H9 (cell line): Measurements from ENCODE around the gene MOV10. TPM values are rescaled to one million over a fixed set of nuclear protein-coding genes. Genes with fewer than 3 reads are reported as not detected.

Experiments
- DNase-seq: peaks from one replicate; pipeline ENCODE4 v3.0.0-alpha.2; 2017
- H2AFZ ChIP-seq: one replicate; pipeline ENCODE4 v1.6.1; 2013; ENCODE audit warnings: mild to moderate bottlenecking, low read length, control low read depth, moderate library complexity
- H2AK5ac ChIP-seq: 2 replicates; pipeline ENCODE4 v1.6.1; 2013; ENCODE audit warnings: low read length, control low read depth, mixed read lengths; ENCODE audit not compliant: insufficient read length
- H2BK120ac ChIP-seq: one replicate; pipeline ENCODE4 v1.6.1; 2013; ENCODE audit warnings: low read depth, mild to moderate bottlenecking, low read length, control low read depth, inconsistent platforms; ENCODE audit not compliant: poor library complexity, severe bottlenecking
- H2BK12ac ChIP-seq: 2 replicates; pipeline ENCODE4 v1.6.1; 2013; ENCODE audit warnings: low read length, control low read depth, mixed read lengths, low read depth; ENCODE audit not compliant: insufficient read length
- H2BK15ac ChIP-seq: 2 replicates; pipeline ENCODE4 v1.6.1; 2013; ENCODE audit warnings: low read depth, low read length, control low read depth
- H2BK20ac ChIP-seq: one replicate; pipeline ENCODE4 v1.6.1; 2013; ENCODE audit warnings: low read depth, mild to moderate bottlenecking, low read length, control low read depth, inconsistent platforms; ENCODE audit not compliant: poor library complexity, severe bottlenecking
- H2BK5ac ChIP-seq: 2 replicates; pipeline ENCODE4 v1.6.1; 2013; ENCODE audit warnings: low read length, control low read depth, mixed read lengths; ENCODE audit not compliant: insufficient read length
- H3K14ac ChIP-seq: 2 replicates; pipeline ENCODE4 v1.6.1; 2013; ENCODE audit warnings: low read length, control low read depth; ENCODE audit not compliant: insufficient read depth
- H3K18ac ChIP-seq: 2 replicates; pipeline ENCODE4 v1.6.1; 2013; ENCODE audit warnings: low read depth, mild to moderate bottlenecking, mixed read lengths, low read length, control low read depth; ENCODE audit not compliant: insufficient read length
- H3K23ac ChIP-seq: 2 replicates; pipeline ENCODE4 v1.6.1; 2013; ENCODE audit warnings: low read length, control low read depth, mixed read lengths, low read depth; ENCODE audit not compliant: insufficient read length
- H3K23me2 ChIP-seq: 2 replicates; pipeline ENCODE4 v1.6.1; 2013; ENCODE audit warnings: low read depth, mild to moderate bottlenecking, mixed read lengths, low read length, control low read depth; ENCODE audit not compliant: insufficient read length, poor library complexity, severe bottlenecking
- H3K27ac ChIP-seq: 2 replicates; pipeline ENCODE4 v1.5.1; 2013; ENCODE audit warnings: low read length, control low read depth, mixed read lengths, low read depth; ENCODE audit not compliant: insufficient read length
- H3K27me3 ChIP-seq: 2 replicates; pipeline ENCODE4 v1.6.1; 2013; ENCODE audit warnings: low read length, control low read depth, inconsistent platforms; ENCODE audit not compliant: insufficient read depth
- H3K4ac ChIP-seq: 2 replicates; pipeline ENCODE4 v1.6.1; 2013; ENCODE audit warnings: low read depth, mild to moderate bottlenecking, control low read depth, inconsistent platforms, low read length, moderate library complexity
- H3K4me1 ChIP-seq: 2 replicates; pipeline ENCODE4 v1.6.1; 2013; ENCODE audit warnings: low read length, control low read depth, inconsistent platforms; ENCODE audit not compliant: insufficient read depth
- H3K4me2 ChIP-seq: 2 replicates; pipeline ENCODE4 v1.6.1; 2013; ENCODE audit warnings: low read length, control low read depth, mixed read lengths; ENCODE audit not compliant: insufficient read length, insufficient read depth
- H3K56ac ChIP-seq: 2 replicates; pipeline ENCODE4 v1.6.1; 2013; ENCODE audit warnings: low read depth, mild to moderate bottlenecking, mixed read lengths, low read length, control low read depth; ENCODE audit not compliant: insufficient read length
- H3K79me1 ChIP-seq: 2 replicates; pipeline ENCODE4 v1.6.1; 2013; ENCODE audit warnings: low read depth, mild to moderate bottlenecking, moderate library complexity, low read length, control low read depth, inconsistent platforms; ENCODE audit not compliant: insufficient read depth, poor library complexity, severe bottlenecking
- H3K79me2 ChIP-seq: 2 replicates; pipeline ENCODE4 v1.6.1; 2013; ENCODE audit warnings: low read length, control low read depth, inconsistent platforms; ENCODE audit not compliant: insufficient read depth
- H3K9ac ChIP-seq: 2 replicates; pipeline ENCODE4 v1.6.1; 2013; ENCODE audit warnings: low read length, control low read depth, mixed read lengths; ENCODE audit not compliant: insufficient read length; ENCODE audit errors: extremely low read depth
- H3K9me3 ChIP-seq: one replicate; pipeline ENCODE4 v1.6.1; 2013; ENCODE audit warnings: low read depth, low read length, inconsistent platforms; ENCODE audit not compliant: control insufficient read depth
- H3T11ph ChIP-seq: one replicate; pipeline ENCODE4 v1.6.1; 2013; ENCODE audit warnings: mild to moderate bottlenecking, low read length, control low read depth, inconsistent platforms
- H4K20me1 ChIP-seq: one replicate; pipeline ENCODE4 v1.6.1; 2013; ENCODE audit not compliant: control insufficient read depth, insufficient read length, insufficient read depth
- H4K5ac ChIP-seq: 2 replicates; pipeline ENCODE4 v1.6.1; 2013; ENCODE audit warnings: low read depth, mild to moderate bottlenecking, mixed read lengths, low read length, control low read depth; ENCODE audit not compliant: insufficient read length
- H4K8ac ChIP-seq: replicated peaks from 2 replicates; pipeline ENCODE4 v1.6.1; 2013; ENCODE audit warnings: low read length, control low read depth, mixed read lengths, low read depth; ENCODE audit not compliant: insufficient read length
- H4K91ac ChIP-seq: 2 replicates; pipeline ENCODE4 v1.6.1; 2013; ENCODE audit warnings: low read depth, mild to moderate bottlenecking, moderate library complexity, mixed read lengths, low read length, control low read depth; ENCODE audit not compliant: insufficient read length
- H3K27ac Mint-ChIP-seq, 3 experiments: 2 replicates in 2 of 3; 3 replicates in 1 of 3; pipeline ENCODE4 v1.8.0; 2020 to 2021; ENCODE audit warnings: mixed read lengths in 3 of 3, mild to moderate bottlenecking in 1 of 3, moderate library complexity in 1 of 3
- H3K27me3 Mint-ChIP-seq: 2 replicates; pipeline ENCODE4 v1.8.0; 2021; ENCODE audit warnings: low read depth, mild to moderate bottlenecking, moderate library complexity, mixed read lengths
- H3K36me3 Mint-ChIP-seq, 3 experiments: 2 replicates in 2 of 3; 3 replicates in 1 of 3; pipeline ENCODE4 v1.8.0; 2020 to 2021; ENCODE audit warnings: low read depth in 3 of 3, mixed read lengths in 3 of 3; ENCODE audit not compliant: insufficient read depth in 1 of 3
- H3K4me1 Mint-ChIP-seq, 2 experiments: 2 replicates each; pipeline ENCODE4 v1.8.0; 2020; ENCODE audit warnings: mixed read lengths in 2 of 2
- H3K4me3 Mint-ChIP-seq, 2 experiments: 2 replicates in 1 of 2; 3 replicates in 1 of 2; pipeline ENCODE4 v1.8.0; 2020 to 2021; ENCODE audit warnings: mild to moderate bottlenecking in 2 of 2, mixed read lengths in 2 of 2, moderate library complexity in 1 of 2
- H3K9me3 Mint-ChIP-seq, 2 experiments: 2 replicates in 1 of 2; 3 replicates in 1 of 2; pipeline ENCODE4 v1.8.0; 2020; ENCODE audit warnings: mild to moderate bottlenecking in 2 of 2, mixed read lengths in 2 of 2, moderate library complexity in 1 of 2
- CTCF ChIP-seq: fragments of 200-600 bp; sonication (generic); conservative IDR thresholded peaks from 3 replicates; pipeline ENCODE4 v1.8.0; 2021; ENCODE audit warnings: antibody characterized with exemption, mild to moderate bottlenecking
- WGBS: extraction: QIAGEN DNeasy Blood & Tissue Kit; methylation state at CpG from one replicate; pipeline ENCODE4 v1.1.7; 2013; ENCODE audit warnings: missing lambda C conversion rate, low lambda C conversion rate, mixed read lengths; ENCODE audit not compliant: insufficient read length; ENCODE audit errors: extremely low coverage; 5-methylcytosine and 5-hydroxymethylcytosine counted together
- total RNA-seq: library from RNA; stranded (reverse); gene quantifications from 2 replicates; pipeline ENCODE4 v1.2.1, GENCODE V29; 2021

Gene MOV10
- total RNA-seq, 1 experiment from 2014 or later: 77.8 TPM

GRCh38 chr1:112699425-112700144 lies 25.1 kb downstream of the MOV10 start:
- Histone ChIP-seq H3K18ac (no peak overlapping the region), H4K91ac (no peak overlapping the region), H3K9me3 (no peaks in the 10 kb centered on the region), H2BK120ac (no peak overlapping the region), H2AK5ac (no peak overlapping the region), H3T11ph (no peak overlapping the region), H3K14ac (no peak overlapping the region; the same call in 1 of the 2 replicates), H3K27me3 (peaks cover 7% of the 10 kb centered on the region; the same call in 1 of the 2 replicates), H3K79me2 (no peaks in the 10 kb centered on the region), H3K56ac (no peak overlapping the region), H3K9ac (no peak overlapping the region), H3K23me2 (peaks cover under 1% of the 10 kb centered on the region), H3K4me1 (peaks cover 4% of the 10 kb centered on the region; the same call in 1 of the 2 replicates), H2BK12ac (no peak overlapping the region), H3K4me2 (no peak overlapping the region), H2BK5ac (no peak overlapping the region), H3K79me1 (no peaks in the 10 kb centered on the region), H3K4ac (no peak overlapping the region), H3K27ac (no peak overlapping the region), H3K23ac (no peak overlapping the region), H4K20me1 (peaks cover 4% of the 10 kb centered on the region), H4K5ac (no peak overlapping the region), H2BK20ac (no peak overlapping the region), H4K8ac (no peak overlapping the region), H2AFZ (no peak overlapping the region), H2BK15ac (no peak overlapping the region)
- no peak for TF ChIP-seq CTCF
- no CpG with 5 or more reads among the region's 13 CpGs for WGBS
- H3K4me3 Mint-ChIP-seq: peak overlapping the region in 1 of 2 experiments; percentile 1; a peak in 1 of 5 replicates
- DNase-seq: no peak
- H3K9me3 Mint-ChIP-seq: no peaks in the 10 kb centered on the region
- peaks cover 60 to 70% of the 10 kb centered on the region in 2 experiments for H3K4me1 Mint-ChIP-seq
- no peak overlapping the region for H3K27ac Mint-ChIP-seq
- H3K27me3 Mint-ChIP-seq: peaks cover 42% of the 10 kb centered on the region
- peaks cover 27 to 79% (median 69%) of the 10 kb centered on the region in 3 experiments; a peak in 6 of 7 replicates for H3K36me3 Mint-ChIP-seq
